Neutrophil (primary cell): ENCODE measurements around the gene TUBGCP2.

Source experiments
- H3K27ac ChIP-seq: fragments of 200-600 bp; sonication (generic); 2 replicates; pipeline ENCODE4 v1.5.1; 2016; ENCODE audit warnings: mild to moderate bottlenecking, moderate library complexity
- H3K27me3 ChIP-seq: fragments of 200-600 bp; sonication (generic); 2 replicates; pipeline ENCODE4 v1.6.0; 2016; ENCODE audit warnings: mild to moderate bottlenecking
- H3K36me3 ChIP-seq: fragments of 200-600 bp; sonication (generic); 2 replicates; pipeline ENCODE4 v1.5.1; 2017
- H3K4me1 ChIP-seq, 2 experiments: fragments of 200-600 bp in 1 of 2; sonication (generic) in 1 of 2; 1 replicate in 1 of 2; 2 replicates in 1 of 2; pipeline versions ENCODE4 v1.5.1 to v1.6.1; 2013 to 2016; ENCODE audit warnings: low read depth in 1 of 2, low read length in 1 of 2, mild to moderate bottlenecking in 1 of 2, moderate library complexity in 1 of 2; ENCODE audit not compliant: control insufficient read depth in 1 of 2, insufficient read depth in 1 of 2
- H3K4me3 ChIP-seq, 2 experiments: fragments of 200-600 bp in 1 of 2; sonication (generic) in 1 of 2; 1 replicate in 1 of 2; 2 replicates in 1 of 2; pipeline ENCODE4 v1.5.1; 2013 to 2016; ENCODE audit warnings: low read depth in 1 of 2, low read length in 1 of 2, mild to moderate bottlenecking in 1 of 2, moderate library complexity in 1 of 2
- H3K9me3 ChIP-seq: fragments of 200-600 bp; sonication (generic); 2 replicates; pipeline ENCODE4 v1.5.1; 2016
- TF ChIP-seq, protein P1 (sequence below): fragments of 200-600 bp; sonication (generic); IDR thresholded peaks from 2 replicates; pipeline ENCODE4 v1.5.1; 2016; ENCODE audit warnings: antibody characterized with exemption

Gene TUBGCP2

DNA sequence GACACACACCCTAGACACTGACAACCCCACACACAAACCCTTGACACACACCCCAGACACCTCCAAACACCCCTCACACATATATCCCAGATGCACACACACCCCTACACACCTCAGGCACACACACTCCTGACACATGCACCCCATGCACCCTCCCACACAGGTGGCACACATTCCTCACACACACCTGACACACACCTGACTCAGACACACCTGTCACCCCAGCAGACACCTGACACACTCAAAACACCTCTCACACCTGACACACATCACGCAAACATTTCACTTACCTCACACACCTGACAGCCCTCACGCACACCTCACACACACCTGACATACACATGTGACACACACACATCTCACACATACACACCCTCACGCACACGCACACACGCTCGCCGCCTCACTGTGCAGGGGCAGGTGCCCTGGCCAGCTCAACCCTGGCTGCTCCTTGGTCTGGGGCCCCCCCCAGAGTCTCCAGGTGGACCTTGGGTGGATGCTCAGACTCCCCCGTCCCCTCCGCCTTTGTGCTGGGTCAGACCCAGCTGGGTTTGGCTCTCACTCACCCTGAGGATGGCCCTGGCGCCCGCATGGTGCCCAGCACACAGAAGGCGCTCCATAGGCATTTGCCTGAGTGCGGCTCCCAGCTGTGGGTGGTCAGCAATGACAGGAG is 31.2 kb upstream of the TUBGCP2 start:
- no peaks in the 10 kb centered on the region for H3K9me3 ChIP-seq
- H3K27me3 ChIP-seq: peaks cover 96% of the 10 kb centered on the region
- TF ChIP-seq, protein P1, sequence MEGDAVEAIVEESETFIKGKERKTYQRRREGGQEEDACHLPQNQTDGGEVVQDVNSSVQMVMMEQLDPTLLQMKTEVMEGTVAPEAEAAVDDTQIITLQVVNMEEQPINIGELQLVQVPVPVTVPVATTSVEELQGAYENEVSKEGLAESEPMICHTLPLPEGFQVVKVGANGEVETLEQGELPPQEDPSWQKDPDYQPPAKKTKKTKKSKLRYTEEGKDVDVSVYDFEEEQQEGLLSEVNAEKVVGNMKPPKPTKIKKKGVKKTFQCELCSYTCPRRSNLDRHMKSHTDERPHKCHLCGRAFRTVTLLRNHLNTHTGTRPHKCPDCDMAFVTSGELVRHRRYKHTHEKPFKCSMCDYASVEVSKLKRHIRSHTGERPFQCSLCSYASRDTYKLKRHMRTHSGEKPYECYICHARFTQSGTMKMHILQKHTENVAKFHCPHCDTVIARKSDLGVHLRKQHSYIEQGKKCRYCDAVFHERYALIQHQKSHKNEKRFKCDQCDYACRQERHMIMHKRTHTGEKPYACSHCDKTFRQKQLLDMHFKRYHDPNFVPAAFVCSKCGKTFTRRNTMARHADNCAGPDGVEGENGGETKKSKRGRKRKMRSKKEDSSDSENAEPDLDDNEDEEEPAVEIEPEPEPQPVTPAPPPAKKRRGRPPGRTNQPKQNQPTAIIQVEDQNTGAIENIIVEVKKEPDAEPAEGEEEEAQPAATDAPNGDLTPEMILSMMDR: no peak
- H3K4me3 ChIP-seq: no peak overlapping the region
- no peaks in the 10 kb centered on the region for H3K36me3 ChIP-seq
- H3K27ac ChIP-seq: no peak overlapping the region
- H3K4me1 ChIP-seq: peaks cover 0 to 12% of the 10 kb centered on the region in 2 experiments

- H3K27ac ChIP-seq: no peak overlapping the region
- H3K9me3 ChIP-seq: no peaks in the 10 kb centered on the region
- peaks cover 92% of the 10 kb centered on the region for H3K27me3 ChIP-seq
- H3K36me3 ChIP-seq: no peaks in the 10 kb centered on the region
- TF ChIP-seq, protein P1: no peak
- no peak overlapping the region for H3K4me3 ChIP-seq
- H3K4me1 ChIP-seq: peaks cover 0 to 12% of the 10 kb centered on the region in 2 experiments
These were observed 29.7 kb upstream of the TUBGCP2 start for GRCh38 chr10:133338080-133339071.

- no peak overlapping the region for H3K4me3 ChIP-seq
- TF ChIP-seq, protein P1: no peak
- H3K27ac ChIP-seq: no peak overlapping the region
- peaks cover 92% of the 10 kb centered on the region for H3K27me3 ChIP-seq
- no peaks in the 10 kb centered on the region for H3K36me3 ChIP-seq
- H3K9me3 ChIP-seq: no peaks in the 10 kb centered on the region
- H3K4me1 ChIP-seq: peaks cover 0 to 12% of the 10 kb centered on the region in 2 experiments
These were observed 28.7 kb upstream of the TUBGCP2 start for GRCh38 chr10:133337370-133337725.

DNA sequence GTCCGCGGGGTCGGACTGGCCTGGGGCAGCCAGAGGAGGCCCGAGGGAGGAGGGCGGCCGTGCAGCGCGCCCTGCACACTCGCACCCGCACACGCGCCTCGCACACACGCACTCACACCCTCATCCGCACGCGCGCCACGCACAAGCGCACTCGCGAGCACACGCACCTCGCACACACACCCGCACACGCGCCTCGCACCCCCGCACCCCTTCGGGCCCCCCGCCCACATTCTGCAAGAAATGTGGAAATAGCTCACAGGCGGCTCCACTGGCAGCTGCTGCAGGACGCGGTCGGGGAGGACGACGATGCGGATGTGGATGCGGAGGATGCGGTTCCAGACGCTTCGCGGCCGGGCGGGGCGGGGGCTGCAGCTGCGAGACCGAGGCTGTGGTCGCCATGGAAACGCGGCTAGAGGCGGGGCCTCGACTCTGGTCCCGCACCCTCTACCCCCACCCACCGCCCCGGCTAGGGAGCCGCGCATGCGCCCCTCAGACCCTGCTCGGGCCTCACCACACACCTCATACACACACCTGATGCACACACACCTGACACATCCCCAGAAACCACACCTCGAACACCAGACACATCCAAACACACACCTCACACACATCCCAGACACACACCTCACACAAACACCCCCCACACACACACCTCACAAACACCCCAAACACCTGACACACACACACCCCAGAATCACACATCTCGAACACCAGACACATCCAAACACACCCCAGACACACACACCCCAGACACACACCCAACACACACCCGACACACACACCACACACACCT is 28.1 kb upstream of the TUBGCP2 start, which contains the start of gene CALY:
Gene CALY (minus strand): TSS at position 320 of the 793 bp plus-strand sequence. CDS start 7,907 bp downstream, outside the sequence.
- Histone ChIP-seq H3K36me3 (no peaks in the 10 kb centered on the region), H3K4me1 (peaks cover 0 to 12% of the 10 kb centered on the region in 2 experiments), H3K27ac (no peak within 1 kb of the TSS), H3K4me3 (no peak within 1 kb of the TSS), H3K27me3 (peaks cover 92% of the 10 kb centered on the region), H3K9me3 (no peaks in the 10 kb centered on the region)
- TF ChIP-seq, protein P1: no peak

- TF ChIP-seq, protein P1: no peak
- Histone ChIP-seq H3K9me3 (no peaks in the 10 kb centered on the region), H3K4me3 (no peak overlapping the region), H3K4me1 (peaks cover 0 to 12% of the 10 kb centered on the region in 2 experiments), H3K27ac (no peak overlapping the region), H3K27me3 (peaks cover 92% of the 10 kb centered on the region), H3K36me3 (no peaks in the 10 kb centered on the region)
These were observed 27.5 kb upstream of the TUBGCP2 start for GRCh38 chr10:133336118-133336576.
